Osteoblast (primary cell): ENCODE measurements around the gene SNX1. TPM values are rescaled to one million over a fixed set of nuclear protein-coding genes. Genes with fewer than 3 reads are reported as not detected.

Experiments
- DNase-seq: peaks from one replicate; pipeline ENCODE4 v3.0.0; 2011; ENCODE audit warnings: low spot score, mixed read lengths; ENCODE audit not compliant: insufficient read length; ENCODE audit errors: missing footprints
- H2AFZ ChIP-seq: 2 replicates; pipeline ENCODE4 v1.6.0; 2011; ENCODE audit warnings: mild to moderate bottlenecking, low read length
- H3K27ac ChIP-seq: 2 replicates; pipeline ENCODE4 v1.5.1; 2011; ENCODE audit warnings: mild to moderate bottlenecking, low read depth, low read length, moderate library complexity
- H3K27me3 ChIP-seq: 2 replicates; pipeline ENCODE4 v1.6.0; 2012; ENCODE audit warnings: mild to moderate bottlenecking, control low read depth, inconsistent platforms, low read length, moderate library complexity; ENCODE audit not compliant: insufficient read depth
- H3K36me3 ChIP-seq: 2 replicates; pipeline ENCODE4 v1.5.1; 2011; ENCODE audit warnings: mild to moderate bottlenecking, low read length, control low read depth, moderate library complexity; ENCODE audit not compliant: insufficient read depth
- H3K4me1 ChIP-seq: 2 replicates; pipeline ENCODE4 v1.5.1; 2011; ENCODE audit warnings: mild to moderate bottlenecking, low read length, control low read depth, moderate library complexity; ENCODE audit not compliant: insufficient read depth
- H3K4me2 ChIP-seq: 2 replicates; pipeline ENCODE4 v1.6.0; 2011; ENCODE audit warnings: mild to moderate bottlenecking, low read length; ENCODE audit not compliant: insufficient read depth
- H3K4me3 ChIP-seq: fragments of 200-600 bp; sonication (generic); 3 replicates; pipeline ENCODE4 v1.5.1; 2012; ENCODE audit warnings: mild to moderate bottlenecking, low read length, inconsistent platforms; ENCODE audit not compliant: insufficient read depth
- H3K79me2 ChIP-seq: 2 replicates; pipeline ENCODE4 v1.6.0; 2012; ENCODE audit warnings: mild to moderate bottlenecking, low read length, control low read depth, inconsistent platforms; ENCODE audit not compliant: insufficient read depth
- H3K9me3 ChIP-seq: 2 replicates; pipeline ENCODE4 v1.5.1; 2011; ENCODE audit warnings: low read depth, low read length, control low read depth
- H4K20me1 ChIP-seq: 2 replicates; pipeline ENCODE4 v1.6.0; 2012; ENCODE audit warnings: mild to moderate bottlenecking, low read length, control low read depth; ENCODE audit not compliant: insufficient read depth
- total RNA-seq: library from RNA; depleted of rRNA; stranded (reverse); fragments of >200 nt; gene quantifications from 2 replicates; pipeline ENCODE4 v1.2.3, GENCODE V29; 2012
- TF ChIP-seq, protein P1 (sequence below): IDR thresholded peaks from 2 replicates; pipeline ENCODE4 v1.5.1; 2011; ENCODE audit warnings: mild to moderate bottlenecking, low read depth, low read length, moderate library complexity; ENCODE audit errors: extremely low read depth

SNX1 gene
- total RNA-seq, 1 donor, result 51.0 TPM

DNA sequence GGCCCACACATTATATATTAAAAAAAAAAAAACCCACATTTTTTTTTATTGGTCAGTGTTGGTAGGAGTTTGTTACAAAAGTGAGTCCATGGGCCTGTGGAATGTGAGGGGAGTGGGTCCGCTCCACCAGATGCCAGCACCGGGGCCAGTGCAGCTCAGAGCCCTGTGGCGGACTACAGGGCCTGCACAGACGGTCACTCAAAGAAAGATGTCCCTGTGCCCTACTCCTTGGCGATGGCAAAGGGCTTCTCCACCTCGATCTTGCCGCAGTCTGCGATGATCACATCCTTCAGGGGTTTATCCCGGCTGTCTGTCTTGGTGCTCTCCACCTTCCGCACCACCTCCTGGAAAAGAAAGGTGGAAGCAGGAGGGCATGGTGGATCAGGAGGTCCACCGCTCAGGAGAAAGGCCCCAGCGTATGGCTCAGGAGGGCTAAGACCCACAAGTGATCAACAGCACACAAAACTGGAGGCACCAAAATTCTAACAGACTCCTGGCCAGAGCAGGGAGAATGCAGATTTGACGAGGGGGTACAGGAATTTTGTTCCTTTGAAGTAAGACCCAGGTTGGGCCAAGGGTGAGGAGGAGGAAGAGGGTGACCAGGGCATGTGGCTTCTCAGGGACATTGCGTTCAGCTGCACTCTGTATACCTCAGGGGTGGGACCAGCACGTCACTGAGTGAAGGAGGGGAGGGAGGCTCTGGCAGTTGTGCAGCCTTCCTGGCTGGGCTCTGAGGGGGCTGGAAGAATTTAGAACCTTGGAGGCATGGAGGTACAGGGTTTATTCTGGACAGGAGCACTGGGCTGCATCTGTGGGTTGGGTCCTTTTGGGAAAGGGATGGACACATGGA, 60.2 kb downstream of the SNX1 start:
- Histone ChIP-seq H3K79me2 (peaks cover 28% of the 10 kb centered on the region), H3K27ac (no peak overlapping the region), H3K36me3 (peaks cover 64% of the 10 kb centered on the region), H3K27me3 (peaks cover 19% of the 10 kb centered on the region), H3K4me1 (peaks cover 36% of the 10 kb centered on the region), H3K9me3 (no peaks in the 10 kb centered on the region), H3K4me3 (no peak overlapping the region), H2AFZ (no peak overlapping the region), H3K4me2 (no peak overlapping the region), H4K20me1 (peaks cover 58% of the 10 kb centered on the region)
- DNase-seq, result no peak
- TF ChIP-seq, protein P1, sequence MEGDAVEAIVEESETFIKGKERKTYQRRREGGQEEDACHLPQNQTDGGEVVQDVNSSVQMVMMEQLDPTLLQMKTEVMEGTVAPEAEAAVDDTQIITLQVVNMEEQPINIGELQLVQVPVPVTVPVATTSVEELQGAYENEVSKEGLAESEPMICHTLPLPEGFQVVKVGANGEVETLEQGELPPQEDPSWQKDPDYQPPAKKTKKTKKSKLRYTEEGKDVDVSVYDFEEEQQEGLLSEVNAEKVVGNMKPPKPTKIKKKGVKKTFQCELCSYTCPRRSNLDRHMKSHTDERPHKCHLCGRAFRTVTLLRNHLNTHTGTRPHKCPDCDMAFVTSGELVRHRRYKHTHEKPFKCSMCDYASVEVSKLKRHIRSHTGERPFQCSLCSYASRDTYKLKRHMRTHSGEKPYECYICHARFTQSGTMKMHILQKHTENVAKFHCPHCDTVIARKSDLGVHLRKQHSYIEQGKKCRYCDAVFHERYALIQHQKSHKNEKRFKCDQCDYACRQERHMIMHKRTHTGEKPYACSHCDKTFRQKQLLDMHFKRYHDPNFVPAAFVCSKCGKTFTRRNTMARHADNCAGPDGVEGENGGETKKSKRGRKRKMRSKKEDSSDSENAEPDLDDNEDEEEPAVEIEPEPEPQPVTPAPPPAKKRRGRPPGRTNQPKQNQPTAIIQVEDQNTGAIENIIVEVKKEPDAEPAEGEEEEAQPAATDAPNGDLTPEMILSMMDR, result no peak

DNA sequence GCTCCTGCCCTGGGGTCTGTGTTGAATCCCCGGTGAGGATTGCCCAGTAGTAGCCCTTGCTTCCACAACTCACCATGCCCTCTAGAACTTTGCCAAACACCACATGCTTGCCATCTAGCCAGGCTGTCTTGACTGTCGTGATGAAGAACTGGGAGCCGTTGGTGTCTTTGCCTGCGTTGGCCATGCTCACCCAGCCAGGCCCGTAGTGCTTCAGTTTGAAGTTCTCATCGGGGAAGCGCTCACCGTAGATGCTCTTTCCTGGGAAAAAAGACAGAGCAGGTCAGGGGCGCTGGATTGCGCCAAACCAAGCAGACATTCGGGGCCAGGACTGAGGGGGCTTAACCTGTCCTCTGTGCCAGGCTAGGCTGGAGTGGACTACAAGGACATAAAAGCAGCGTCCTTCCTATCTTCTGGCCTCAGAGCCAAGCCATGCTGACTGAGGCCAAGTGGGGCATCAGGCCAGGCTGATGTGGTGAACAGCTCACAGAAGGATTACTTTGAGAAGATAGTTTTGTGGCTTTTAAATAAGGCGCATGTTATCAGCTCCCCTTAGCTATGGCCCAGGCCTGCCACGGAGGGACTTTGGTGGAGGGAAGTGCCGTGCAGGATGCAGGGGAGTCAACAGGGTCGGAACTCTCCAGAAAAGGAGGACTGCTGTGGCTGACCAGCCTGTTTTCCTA, 61.0 kb downstream of the SNX1 start:
- TF ChIP-seq, protein P1, result no peak
- Histone ChIP-seq H4K20me1 (peaks cover 60% of the 10 kb centered on the region), H3K36me3 (peaks cover 68% of the 10 kb centered on the region)

DNA sequence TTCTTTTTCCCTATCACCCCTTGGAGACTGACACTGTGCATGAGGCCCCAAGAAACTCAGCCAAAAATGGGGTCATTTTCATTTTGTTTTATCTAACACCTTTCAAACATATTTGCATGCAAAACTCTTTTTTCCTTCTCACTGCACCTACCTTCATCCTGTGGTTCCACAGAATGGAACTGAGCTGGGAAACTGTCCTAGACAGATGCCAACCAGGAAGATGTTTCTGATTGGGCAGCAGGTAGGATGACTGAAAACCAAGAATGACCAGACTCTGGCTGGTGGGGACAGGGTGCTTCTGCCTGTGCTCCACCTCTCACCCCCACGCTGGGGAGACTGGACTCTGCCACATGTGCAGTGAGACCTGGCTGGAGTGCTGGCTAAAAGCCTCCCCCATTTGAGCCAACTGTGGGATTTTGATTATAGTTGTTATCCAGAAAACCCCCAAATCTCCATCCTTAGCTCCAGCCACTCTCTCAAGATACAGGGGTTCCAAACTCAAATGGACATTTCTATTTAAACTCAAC, 61.9 kb downstream of the SNX1 start:
- H3K9me3 ChIP-seq, result no peaks in the 10 kb centered on the region

More for the DNA sequence above, 61.0 kb downstream of the SNX1 start:
- peaks cover 17% of the 10 kb centered on the region for H3K27me3 ChIP-seq
- no peak overlapping the region for H2AFZ ChIP-seq
- no peak for DNase-seq
- no peak overlapping the region for H3K27ac ChIP-seq
- no peak overlapping the region for H3K4me3 ChIP-seq
- peaks cover 41% of the 10 kb centered on the region for H3K4me1 ChIP-seq
- H3K4me2 ChIP-seq, result no peak overlapping the region
- no peaks in the 10 kb centered on the region for H3K9me3 ChIP-seq
- peaks cover 34% of the 10 kb centered on the region for H3K79me2 ChIP-seq

More for the DNA sequence above, 61.9 kb downstream of the SNX1 start:
- no peak overlapping the region for H3K4me2 ChIP-seq
- H3K4me1 ChIP-seq, result peaks cover 44% of the 10 kb centered on the region
- no peak for DNase-seq
- H3K27me3 ChIP-seq, result peaks cover 8% of the 10 kb centered on the region
- peaks cover 63% of the 10 kb centered on the region for H4K20me1 ChIP-seq
- no peak overlapping the region for H3K27ac ChIP-seq
- H3K36me3 ChIP-seq, result peaks cover 69% of the 10 kb centered on the region
- TF ChIP-seq, protein P1, result no peak
- peaks cover 43% of the 10 kb centered on the region for H3K79me2 ChIP-seq
- H3K4me3 ChIP-seq, result no peak overlapping the region
- H2AFZ ChIP-seq, result no peak overlapping the region
